GM19397 (cell line): ENCODE results near the gene HOXB5.

Source experiments
- ATAC-seq: cut with Tn5 transposase; IDR thresholded peaks from one replicate; pipeline ENCODE4 v1.9.1; 2021; ENCODE audit warnings: mild to moderate bottlenecking, moderate library complexity; ENCODE audit not compliant: unreplicated experiment

Gene HOXB5

DNA sequence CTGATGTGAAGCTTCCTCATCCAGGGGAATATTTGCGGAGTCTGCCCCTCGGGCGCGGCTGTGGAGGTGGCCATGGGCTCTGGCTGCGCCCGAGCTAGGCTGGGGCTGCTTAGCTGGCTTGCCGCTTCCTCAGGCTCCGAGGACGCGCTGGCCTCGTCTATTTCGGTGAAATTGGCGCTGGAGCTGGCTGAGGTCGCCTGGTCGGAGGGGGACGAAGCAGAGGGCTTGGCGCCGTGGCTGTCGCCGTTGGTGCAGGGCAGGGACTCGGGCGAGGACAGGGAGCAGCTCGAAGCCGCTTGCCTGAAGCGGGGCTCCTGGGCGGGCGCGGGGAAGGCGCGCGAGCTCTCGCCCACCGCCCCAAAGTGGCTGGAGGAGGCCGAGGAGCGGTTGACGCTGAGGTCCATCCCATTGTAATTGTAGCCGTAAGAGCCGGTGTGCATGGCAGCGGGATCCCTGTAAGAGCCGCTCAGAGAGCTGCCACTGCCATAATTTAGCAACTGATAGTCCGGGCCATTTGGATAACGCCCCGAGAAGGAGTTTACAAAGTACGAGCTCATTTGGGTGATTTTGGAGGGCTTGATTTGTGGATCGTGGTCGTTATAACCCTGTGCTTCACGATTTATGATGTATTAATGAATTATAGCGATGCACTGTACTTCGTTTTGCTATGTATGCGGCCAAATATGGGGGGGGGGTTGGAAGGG is at the start of gene HOXB5:
Gene HOXB5 (minus strand): TSS at position 654 of the 704 bp plus-strand sequence. CDS start 97 bp downstream, at position 557.
- no peak for ATAC-seq

GRCh38 chr17:48642843-48643696 is 49.5 kb upstream of the HOXB5 start:
- ATAC-seq = no peak

GRCh38 chr17:48642059-48642842 is 48.7 kb upstream of the HOXB5 start:
- ATAC-seq = no peak

DNA sequence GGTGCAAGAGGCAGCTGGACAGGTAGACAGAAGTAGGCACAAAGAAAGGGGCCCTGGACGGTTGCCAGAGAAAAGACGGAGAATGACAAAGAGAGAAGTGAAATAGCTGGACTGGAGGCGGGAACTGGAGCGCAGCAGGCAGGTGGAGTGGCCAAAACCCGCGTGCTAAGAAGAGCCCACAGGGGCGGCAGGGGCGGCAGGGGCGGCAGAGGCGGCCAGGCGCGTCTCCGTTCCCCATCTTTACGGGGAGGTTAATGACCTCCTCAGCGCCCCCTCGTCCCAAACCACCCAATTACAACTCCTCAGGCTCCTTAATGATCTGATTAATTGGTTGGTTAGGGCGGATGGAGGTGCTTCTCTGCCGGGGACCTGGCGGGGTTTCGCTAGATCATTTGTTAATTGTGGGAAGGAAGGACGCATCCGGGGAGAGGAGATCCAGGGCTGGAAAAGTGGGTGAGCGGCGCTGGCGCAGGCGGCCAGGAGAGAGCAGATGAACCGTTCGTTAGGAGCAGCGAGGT is 48.0 kb upstream of the HOXB5 start:
- ATAC-seq = no peak

- ATAC-seq = no peak
These were observed 47.2 kb upstream of the HOXB5 start for GRCh38 chr17:48640858-48641180.

GRCh38 chr17:48639982-48640857 is 46.6 kb upstream of the HOXB5 start:
- no peak for ATAC-seq

DNA sequence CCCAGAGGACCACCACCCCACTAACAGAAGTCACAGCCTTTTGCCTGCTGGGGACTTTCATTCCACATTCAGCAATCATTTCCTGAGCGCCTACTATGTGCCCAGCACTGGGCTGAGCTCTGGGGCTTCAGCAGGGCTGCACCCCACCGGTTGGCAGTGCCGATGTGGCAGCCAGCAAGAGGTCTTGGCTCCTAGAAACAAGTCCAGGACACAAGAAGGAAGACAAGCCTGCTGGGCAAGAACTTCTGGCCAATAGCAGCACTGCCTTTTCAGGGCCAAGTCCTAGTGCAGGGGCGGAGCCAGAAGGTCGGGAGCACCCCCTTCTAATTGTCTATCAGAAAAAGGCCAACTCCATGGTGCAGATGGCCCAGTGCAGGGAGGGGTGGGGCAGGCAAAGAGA is 45.6 kb upstream of the HOXB5 start:
- no peak for ATAC-seq

GRCh38 chr17:48637323-48638260 is 44.0 kb upstream of the HOXB5 start:
- ATAC-seq = no peak

GRCh38 chr17:48636177-48637018 is 42.8 kb upstream of the HOXB5 start:
- ATAC-seq = no peak

GRCh38 chr17:48634493-48635208 is 41.1 kb upstream of the HOXB5 start:
- ATAC-seq = no peak

- ATAC-seq = no peak
These were observed 39.7 kb upstream of the HOXB5 start for GRCh38 chr17:48633266-48633677.

- no peak for ATAC-seq
These were observed 39.1 kb upstream of the HOXB5 start for GRCh38 chr17:48632579-48633265.

DNA sequence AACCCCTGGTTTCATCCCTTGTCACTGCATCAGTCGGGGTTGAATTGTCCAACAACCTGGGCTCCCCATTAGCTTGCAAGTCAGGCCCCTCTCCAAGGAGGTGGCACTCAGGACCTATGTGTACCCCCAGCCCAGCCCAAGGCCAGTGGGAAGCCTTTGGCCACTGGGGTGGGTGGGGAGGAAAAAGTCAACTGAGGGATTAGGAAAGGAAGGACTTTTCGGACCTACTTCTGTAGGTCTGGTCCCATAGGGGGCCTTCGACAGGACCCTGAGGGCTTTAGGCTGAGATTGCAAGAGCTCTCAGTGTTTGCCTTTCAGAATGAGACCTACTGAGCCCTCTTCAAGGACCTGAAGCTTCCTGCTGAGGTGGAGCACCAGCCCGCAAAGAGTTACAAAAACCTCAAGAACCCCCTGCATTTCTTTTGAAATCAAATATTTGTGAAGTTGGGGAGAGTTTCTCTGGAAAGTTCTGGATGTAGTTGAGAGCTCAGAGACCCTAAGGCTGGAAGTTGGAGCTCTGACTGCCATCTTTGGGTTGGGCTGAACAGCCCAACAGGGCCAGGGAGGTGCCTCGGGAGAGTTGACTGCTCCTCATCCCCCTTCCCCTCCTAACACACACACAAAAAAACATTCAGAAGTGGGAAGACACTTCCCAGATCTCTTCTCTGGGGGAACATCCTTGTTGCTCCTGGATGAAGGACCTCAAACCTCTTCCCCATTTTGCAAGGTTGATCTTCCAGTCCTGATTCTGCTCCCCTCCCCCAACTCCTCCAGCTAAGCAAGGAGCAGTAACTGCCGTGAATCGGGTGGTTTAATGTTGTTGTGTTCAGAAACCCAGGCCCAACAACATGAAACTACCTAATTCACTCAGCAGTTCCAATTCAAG is 38.4 kb upstream of the HOXB5 start:
- ATAC-seq = no peak

GRCh38 chr17:48630925-48631692 is 37.5 kb upstream of the HOXB5 start:
- ATAC-seq = no peak
